ENCODE results near the gene DPP9. TPM values are rescaled to one million over a fixed set of nuclear protein-coding genes. Genes with fewer than 3 reads are reported as not detected.
A peak's percentile ranks its signal among the peaks of the same experiment; 100 is the strongest.

Gene DPP9
- total and polyA plus RNA-seq, 2 of the 13 experiments (the other 11 are each of a cell fraction or from before 2014, with no cell fraction given), result 8.4 to 25.8 TPM

- TF ChIP-seq ZHX2 (IDR thresholded peaks at IDR 0.05; ENCODE audit: low read depth) (no peak), ZHX2 (CRISPR knock-in tag; IDR thresholded peaks at IDR 0.05; ENCODE audit: borderline replicate concordance) (0 out of 2 replicates have a peak, but pooled peaks have one; percentile 32), SOX6 (IDR thresholded peaks at IDR 0.05) (no peak), SOX6 (CRISPR knock-in tag; IDR thresholded peaks at IDR 0.05) (peak; percentile 27; the same call in 1 of the 2 replicates), RFXAP (CRISPR knock-in tag; IDR thresholded peaks at IDR 0.05; ENCODE audit: borderline replicate concordance) (peak; percentile 57; the same call in 1 of the 2 replicates), ZNF737 (CRISPR knock-in tag; IDR thresholded peaks at IDR 0.05; ENCODE audit: borderline replicate concordance) (no peak), GTF3A (CRISPR knock-in tag; conservative IDR thresholded peaks at IDR 0.05) (no peak), NFKB2 (CRISPR knock-in tag; IDR thresholded peaks at IDR 0.05; ENCODE audit: borderline replicate concordance) (0 out of 2 replicates have a peak, but pooled peaks have one; percentile 61), ZBTB33 (CRISPR knock-in tag; IDR thresholded peaks at IDR 0.05) (no peak), ARID4A (CRISPR knock-in tag; IDR thresholded peaks at IDR 0.05; ENCODE audit: borderline replicate concordance) (peak; percentile 33; the same call in 1 of the 2 replicates), ZNF891 (CRISPR knock-in tag; IDR thresholded peaks at IDR 0.05) (peak; percentile 62; the same call in 1 of the 2 replicates)
Observed at GRCh38 chr19:4636151-4636717, 87.4 kb downstream of the DPP9 start (continued).
